GM19099 (cell line): ENCODE measurements around the gene FADS2.

Experiments
- POLR2A ChIP-seq: IDR thresholded peaks from 3 replicates; pipeline ENCODE4 v1.6.1; 2011; ENCODE audit warnings: low read depth; ENCODE audit not compliant: insufficient read length; ENCODE audit errors: extremely low read depth

FADS2 gene

DNA sequence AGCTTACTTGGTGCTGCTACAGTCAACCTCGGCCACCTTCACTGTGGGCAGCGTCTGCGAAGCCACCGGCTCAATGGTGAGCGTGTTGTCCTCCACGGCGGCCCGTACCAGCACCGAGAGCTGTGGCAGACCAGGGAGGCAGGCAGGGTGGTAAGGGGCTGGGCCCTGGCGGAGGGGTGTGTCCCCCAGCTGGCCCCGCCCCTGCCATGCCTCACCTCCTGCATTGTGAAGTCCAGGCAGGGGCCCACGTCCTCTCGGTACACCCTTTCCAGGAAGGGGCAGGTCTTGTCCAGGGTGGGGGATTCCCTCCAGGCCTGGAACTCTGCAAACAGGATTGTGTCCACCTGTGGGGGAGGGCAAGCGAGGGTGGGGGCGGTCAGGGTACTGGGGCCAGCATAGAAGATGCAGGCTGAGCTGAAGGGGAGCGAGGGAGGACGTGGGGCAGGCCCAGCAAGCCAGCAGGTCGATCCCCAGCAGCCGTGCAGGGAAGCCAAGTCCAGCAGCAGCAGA, 76.5 kb downstream of the FADS2 start:
- no peak for TF ChIP-seq POLR2A

DNA sequence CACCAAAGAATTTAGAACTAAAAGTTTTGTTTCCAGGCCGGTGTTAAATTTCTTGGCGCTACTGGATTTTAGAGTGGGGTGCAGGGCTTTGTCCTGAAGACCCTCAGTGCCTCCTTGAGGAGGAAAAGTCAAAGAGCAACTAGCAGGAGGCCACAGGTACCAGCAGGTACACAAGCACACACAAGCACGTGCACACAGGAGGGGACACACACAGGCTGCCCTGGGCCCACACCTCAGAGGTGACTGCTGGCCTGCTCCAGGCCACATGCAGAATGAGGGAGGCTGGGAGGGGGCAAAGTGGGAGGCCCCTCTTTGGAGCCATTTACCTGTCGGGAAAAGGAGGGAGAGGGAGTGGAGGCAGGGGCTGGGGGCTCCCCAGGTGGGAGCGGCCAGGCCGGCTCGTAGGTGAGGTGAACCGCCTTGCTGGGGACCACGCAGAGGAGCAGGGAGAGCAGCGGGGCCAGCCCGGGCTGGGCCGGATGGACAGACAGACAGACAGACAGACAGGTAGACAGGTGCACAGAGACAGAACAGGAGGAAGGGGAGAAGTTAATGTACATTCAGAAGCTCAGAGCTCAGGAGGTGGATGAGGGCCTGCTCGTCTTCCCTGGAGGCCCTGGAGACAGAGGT, 77.1 kb downstream of the FADS2 start:
- no peak for TF ChIP-seq POLR2A

DNA sequence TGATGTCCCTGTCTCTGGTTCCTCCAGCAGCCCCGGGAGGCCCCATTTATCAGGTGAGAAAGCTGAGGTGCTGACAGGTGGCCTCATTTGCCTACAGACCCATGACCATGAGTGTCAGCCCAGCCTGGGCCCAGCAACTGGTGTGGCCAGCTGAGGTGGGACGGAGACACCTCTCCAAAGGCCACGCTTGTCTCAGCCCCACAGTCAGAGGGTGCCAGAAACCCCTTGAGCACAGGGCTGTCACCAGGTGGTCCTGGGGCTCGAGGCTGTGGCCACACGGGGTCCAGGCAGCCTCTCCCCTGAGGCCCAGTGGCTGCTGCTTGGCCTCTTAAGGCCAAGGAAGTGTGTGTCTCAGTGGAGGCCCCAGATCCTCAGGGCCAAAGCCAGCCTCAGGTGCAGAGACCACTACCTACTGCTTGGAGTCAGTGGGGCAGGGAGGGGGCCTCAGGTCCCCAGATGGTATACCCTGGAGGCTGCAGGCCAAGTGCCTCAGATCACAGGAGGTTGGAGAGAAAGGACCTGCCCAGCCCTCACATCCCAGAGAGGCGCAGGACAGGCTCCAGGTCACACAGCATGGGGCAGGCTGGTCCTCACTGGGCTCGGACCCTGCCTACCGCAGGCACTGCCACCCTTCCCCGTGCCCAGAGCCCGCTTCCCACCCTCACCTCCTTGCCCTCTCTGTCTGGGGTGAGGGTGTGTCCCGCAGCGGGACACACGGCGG, 77.9 kb downstream of the FADS2 start:
- no peak for TF ChIP-seq POLR2A

DNA sequence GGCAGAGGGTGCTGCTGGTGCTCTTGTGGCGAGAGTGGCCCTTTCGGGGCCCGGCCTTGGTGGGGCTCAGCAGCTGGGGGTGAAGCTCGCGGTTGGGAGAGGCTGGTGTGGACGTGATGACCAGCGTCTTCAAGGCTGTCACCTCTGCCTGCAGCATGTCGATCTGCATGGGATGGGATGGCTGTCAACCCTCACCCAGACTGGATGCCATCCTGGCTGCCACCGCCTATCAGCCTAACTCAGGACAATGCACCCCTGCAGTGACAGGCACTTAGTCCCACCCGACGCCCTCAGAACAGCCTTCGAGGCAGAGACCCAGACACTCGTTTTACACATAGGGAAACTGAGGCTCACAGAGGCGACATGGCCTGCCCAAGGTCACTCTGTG, 78.4 kb downstream of the FADS2 start:
- TF ChIP-seq POLR2A = no peak

DNA sequence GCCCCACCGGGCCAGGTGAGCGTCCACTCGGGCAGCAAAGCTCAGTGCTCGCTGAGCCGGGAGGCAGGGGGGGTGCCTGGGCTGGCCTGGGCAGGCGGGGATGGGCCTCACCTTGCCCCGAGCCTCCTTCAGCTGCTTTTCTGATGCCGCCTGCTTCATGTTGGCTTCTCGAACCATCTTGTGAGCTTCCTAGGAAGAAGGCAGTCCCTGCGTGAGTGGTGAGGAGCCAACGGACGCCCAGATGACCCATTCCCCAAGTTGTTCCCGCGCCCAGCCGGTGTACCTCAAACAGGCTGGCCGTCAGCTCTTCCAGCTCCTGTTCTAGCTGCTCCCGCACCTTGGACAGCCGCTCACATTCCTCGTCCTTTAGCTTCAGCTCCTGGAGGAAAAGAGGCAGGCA, 79.2 kb downstream of the FADS2 start:
- TF ChIP-seq POLR2A = no peak

DNA sequence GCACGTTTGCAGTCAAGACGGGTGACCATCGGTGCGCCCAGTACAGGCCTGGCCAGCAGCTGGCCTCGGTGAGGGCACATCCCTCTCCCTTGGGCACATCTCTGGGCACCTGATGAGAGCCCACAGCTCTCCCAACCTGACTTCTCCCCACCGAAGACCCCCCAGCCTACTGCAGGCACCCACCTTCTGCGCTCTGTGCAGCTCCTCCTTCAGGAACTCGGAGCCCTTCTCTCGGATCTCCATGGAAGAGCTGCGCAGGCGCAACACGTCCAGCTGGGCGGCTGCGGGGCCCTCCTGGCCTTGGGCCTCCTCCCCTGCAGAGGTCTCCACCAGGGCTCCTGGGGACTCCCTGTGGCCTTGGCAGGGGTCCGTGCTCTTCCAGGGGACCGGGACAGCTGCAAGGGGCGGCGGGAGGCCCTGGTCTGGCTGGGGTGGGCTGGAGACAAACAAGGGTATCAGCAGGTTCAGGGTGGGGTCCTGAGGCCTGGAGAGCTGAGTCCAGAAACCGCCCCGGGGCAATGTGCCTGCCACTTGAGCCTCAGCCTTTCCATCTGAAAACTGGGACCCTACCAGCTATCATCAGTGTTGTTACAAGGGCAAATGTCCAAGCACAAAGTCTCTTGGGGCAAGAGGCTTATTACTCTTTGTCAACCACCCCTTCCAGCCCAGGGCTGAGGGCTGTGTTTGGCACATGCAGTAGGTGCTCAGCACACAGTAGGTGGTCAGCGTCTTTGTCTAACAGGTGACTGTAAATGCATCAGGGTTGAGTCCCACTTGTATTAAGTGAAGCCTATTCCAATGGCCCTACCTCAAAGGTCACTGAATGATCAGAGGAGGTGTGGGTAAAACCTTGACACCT, 80.0 kb downstream of the FADS2 start:
- TF ChIP-seq POLR2A = no peak

DNA sequence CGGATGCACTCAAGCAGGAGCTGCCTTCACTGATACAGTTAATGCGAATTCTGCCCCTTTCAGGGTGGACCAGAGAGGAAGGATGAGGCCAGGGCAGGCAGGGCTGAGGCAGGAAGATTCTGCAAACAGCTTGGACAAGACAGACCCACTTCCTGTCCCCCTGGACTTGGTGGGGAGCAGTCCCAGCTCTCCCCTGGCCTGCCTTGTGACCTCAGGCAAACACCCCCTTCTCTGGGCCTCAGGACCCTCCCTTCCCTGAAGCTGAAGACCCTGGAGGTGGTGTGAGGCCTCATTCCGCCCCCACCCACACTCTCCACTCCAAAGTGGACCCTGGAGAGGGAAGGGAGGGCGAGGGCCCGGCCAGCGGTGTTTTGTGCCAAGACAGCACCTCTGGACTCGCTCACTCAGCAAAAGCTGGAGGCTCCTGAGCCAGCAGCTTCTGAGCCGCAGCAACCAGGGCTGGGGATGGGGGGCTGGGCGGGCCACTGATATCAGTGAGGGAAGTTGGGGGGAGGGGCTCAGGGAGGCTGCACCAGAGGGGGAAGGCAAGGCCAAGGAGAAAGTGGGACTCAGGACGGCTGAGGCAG, 80.7 kb downstream of the FADS2 start:
- no peak for TF ChIP-seq POLR2A

DNA sequence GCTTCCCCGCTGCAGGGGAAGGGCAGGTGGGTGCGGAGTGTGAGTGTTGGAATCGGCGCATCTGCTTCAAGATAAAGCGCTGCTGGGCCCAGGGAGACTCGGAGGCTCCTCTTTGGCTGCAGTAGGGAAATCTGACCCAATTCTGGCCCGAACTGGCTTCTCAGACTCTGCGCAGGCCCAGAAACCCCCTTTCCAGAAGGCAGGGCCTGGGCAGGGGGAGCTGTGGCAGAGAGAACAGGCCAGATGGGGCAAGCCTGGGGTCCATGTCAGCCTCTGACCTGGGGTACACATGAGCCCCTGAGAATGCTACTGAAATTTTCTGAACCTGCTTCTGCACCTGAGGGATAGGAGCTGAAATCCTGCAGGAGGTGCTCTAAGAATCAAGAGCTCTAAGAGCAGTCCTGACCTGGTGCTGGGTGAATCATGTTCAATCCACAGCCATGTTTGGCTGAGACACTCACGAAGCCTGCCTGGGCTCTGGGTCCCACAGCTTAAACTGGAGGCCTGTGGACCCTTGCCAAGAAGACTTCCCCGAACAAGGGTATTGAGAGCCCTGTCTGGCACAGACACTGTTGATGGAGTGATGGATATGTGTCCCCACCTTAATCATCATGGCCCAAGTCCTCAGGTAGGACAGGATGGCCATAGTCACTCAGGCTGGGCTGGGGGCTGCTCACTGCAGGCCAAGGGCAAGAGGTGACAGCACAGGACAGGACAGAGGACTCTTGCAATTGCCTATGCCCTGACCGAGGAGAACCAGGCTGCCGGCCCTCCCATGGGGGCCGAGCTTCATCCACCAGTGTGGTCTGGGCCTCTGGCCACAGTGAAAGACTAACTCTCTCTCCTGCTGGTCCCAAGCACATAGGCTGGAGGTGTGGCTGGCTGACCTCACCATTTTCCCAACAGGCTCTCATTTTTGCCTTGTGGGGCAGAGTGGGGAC, 82.4 kb downstream of the FADS2 start:
- TF ChIP-seq POLR2A = no peak

DNA sequence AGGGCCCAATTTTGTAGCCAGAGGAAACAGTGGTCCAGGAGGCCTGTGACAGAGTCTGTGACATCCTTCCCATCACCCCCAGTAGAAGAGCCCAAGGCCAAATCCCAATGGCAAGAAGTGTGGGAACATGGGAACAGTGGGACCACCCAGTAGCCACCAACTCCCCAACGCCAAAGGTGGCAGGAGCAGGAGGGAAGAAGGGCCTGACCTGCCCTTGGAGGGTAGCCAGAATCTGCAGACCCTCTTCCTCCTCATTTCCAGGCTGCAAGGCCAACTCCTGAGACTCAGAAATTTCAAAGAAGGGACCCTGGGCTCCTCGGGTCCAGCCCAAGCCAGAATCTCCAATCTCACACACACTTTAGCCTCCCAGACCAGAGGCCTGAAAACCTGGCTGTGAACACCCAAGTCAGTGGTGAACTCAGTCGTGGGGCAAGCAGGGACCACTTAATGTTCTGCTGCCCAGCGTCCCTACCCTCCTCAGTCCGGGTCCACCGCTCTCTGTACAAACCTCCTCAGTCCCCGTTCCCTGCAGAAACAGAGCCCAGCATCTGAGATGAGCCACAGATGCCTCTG, 83.1 kb downstream of the FADS2 start:
- no peak for TF ChIP-seq POLR2A

DNA sequence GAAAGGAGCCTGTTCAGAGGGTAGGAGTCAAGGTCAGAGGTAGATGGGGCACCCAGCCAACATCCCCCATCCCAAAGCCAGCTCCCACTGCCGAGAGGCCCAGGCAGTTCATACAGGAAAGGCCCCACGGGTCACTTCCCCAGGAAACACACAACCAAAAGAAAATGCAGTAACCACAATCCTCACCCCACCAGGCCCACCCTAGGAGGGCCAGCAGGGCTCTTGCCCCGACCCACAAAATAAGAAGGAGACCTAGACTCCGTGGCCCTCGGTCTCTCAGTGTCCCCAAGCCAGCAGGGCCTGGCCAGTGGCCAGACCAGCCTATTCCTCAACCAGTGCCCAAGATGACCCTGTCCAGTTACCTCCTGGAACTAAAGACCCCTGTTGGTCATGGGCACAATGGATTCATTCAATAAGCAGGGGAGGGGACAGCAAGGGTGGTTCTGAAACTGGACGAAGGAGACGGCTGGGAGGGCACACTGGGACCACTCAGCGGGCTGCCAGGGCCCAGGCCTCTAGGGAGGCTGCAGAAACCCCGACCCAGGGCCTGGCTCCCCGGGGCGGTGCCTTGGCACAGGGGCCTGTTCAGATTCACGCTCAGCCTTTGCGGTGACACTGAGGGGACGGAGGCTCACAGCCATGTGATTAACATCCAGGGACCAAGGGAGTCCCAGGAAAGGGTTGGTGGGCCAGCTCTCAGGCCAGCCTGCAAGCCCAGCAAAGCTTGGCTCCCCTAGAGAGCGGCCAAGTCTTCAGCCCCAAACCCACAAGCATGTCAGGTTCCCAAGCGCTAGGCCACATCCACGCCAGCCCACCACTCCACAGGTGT, 83.8 kb downstream of the FADS2 start:
- no peak for TF ChIP-seq POLR2A

DNA sequence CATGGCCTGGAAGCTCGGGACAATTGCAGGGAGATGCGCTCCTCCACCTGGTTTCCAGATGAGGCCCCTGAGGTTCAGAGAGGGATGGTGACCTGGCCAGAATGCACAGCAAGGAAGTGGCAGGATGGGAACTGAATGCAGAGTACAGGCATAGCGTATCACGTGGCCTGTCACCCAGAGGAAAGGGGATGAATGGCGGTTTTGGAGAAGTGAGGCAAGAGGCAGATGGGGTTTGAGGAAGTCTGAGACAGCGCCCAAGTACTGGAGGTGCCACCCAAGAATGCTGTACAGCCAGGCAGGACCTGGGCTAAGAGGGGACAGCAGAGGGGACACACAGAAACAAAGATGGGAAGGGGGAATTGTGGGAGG, 84.4 kb downstream of the FADS2 start:
- no peak for TF ChIP-seq POLR2A

DNA sequence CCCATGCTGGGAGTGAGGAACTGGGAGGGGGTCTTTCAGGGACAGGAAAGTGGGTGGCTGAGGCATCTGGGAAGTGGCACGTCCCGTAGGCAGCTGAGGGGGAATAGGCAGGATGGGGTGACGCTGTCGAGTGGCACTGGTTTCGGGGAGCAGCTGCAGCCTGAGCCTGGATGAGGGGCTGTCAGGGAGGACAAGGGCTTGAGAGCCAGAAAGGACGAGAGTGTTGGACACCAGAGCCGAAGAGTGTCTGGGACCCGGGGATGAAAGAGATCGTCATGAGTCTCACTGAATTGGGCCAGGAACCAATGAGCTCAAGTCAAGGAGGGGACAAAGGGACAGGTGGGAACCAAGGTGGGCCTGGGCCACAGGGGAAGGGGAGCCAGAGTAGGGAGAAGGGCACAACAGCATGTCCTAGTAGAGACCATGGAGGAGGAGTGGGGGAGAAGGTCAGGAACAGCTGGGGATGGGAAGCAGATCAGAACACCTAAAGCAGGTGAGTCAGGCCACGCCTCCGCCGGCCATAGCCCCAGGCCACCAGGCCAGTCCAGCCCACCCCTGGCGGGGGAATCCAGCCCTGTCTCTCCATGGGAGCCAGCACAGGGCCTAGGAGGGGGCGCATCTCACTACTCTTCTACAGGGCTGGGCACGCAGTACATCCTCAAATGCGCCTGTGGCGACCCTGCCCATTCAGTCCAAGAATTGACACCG, 85.0 kb downstream of the FADS2 start:
- no peak for TF ChIP-seq POLR2A
